Measurements from ENCODE around the gene GJC2.

DNA sequence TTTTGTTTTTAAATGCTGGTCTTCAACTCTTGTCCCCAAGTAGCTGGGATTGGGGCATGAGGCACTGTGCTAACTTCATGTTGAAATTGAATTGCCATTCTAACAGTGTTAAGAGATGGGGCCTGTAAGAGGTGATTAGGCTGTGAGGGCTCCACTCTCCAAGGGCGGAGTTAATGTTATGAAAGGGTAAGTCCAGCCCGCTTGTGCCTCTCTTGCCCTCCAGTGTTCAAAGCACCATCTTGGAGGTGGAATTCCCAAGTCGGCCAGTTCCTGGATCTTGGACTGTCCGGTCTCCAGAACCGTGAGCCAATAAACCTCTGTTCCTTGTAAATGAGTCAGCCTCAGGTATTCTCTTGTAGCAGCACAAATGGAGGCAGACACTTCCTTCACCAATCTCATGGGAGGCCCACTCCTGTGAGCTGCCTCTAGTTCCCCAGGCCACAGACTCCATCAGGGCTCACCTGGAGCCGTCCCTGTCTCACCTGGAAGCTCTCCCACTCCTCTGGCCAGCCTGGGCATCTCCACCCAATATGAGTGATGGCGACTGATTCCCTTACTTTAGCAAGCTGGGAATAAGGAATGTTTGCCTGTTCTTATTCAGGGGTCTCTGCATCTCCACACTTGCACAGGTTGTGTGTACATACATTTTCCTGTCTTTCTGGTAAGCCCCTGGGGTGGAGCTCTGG lies 31.4 kb downstream of the GJC2 start:
- TF ChIP-seq, protein P1, sequence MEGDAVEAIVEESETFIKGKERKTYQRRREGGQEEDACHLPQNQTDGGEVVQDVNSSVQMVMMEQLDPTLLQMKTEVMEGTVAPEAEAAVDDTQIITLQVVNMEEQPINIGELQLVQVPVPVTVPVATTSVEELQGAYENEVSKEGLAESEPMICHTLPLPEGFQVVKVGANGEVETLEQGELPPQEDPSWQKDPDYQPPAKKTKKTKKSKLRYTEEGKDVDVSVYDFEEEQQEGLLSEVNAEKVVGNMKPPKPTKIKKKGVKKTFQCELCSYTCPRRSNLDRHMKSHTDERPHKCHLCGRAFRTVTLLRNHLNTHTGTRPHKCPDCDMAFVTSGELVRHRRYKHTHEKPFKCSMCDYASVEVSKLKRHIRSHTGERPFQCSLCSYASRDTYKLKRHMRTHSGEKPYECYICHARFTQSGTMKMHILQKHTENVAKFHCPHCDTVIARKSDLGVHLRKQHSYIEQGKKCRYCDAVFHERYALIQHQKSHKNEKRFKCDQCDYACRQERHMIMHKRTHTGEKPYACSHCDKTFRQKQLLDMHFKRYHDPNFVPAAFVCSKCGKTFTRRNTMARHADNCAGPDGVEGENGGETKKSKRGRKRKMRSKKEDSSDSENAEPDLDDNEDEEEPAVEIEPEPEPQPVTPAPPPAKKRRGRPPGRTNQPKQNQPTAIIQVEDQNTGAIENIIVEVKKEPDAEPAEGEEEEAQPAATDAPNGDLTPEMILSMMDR (IDR thresholded peaks at IDR 0.05) = no peak
- TF ChIP-seq POLR2A (IDR thresholded peaks at IDR 0.05) = no peak

All from Peyer's patch (tissue), 4 donors.